Epithelial cell of proximal tubule (primary cell): Measurements from ENCODE around the gene PRR36. TPM values are rescaled to one million over a fixed set of nuclear protein-coding genes. Genes with fewer than 3 reads are reported as not detected.
"Not testable (repeated sequence)": the region's sequence is repeated elsewhere in the genome, so short reads cannot be mapped to it uniquely, and the experiment has no call there.

Experiments used
- DNase-seq: peaks from one replicate; pipeline ENCODE4 v3.0.0-alpha.2; 2011; ENCODE audit warnings: low read depth
- H3K4me3 ChIP-seq: 2 replicates; pipeline ENCODE4 v1.5.1; 2011; ENCODE audit warnings: low read depth, mild to moderate bottlenecking, low read length
- total RNA-seq: library from RNA; depleted of rRNA; stranded (reverse); fragments of >200 nt; gene quantifications from 2 replicates; pipeline ENCODE4 v1.2.3, GENCODE V29; 2015
- TF ChIP-seq, protein P1 (sequence below): conservative IDR thresholded peaks from 2 replicates; pipeline ENCODE4 v1.5.1; 2012; ENCODE audit warnings: low read depth, mild to moderate bottlenecking, low read length

PRR36 gene
- total RNA-seq, 1 donor from 2014 or later = 0.81 TPM

GRCh38 chr19:7895565-7895964, 21.4 kb upstream of the PRR36 start:
- no peak overlapping the region for H3K4me3 ChIP-seq
- TF ChIP-seq, protein P1, sequence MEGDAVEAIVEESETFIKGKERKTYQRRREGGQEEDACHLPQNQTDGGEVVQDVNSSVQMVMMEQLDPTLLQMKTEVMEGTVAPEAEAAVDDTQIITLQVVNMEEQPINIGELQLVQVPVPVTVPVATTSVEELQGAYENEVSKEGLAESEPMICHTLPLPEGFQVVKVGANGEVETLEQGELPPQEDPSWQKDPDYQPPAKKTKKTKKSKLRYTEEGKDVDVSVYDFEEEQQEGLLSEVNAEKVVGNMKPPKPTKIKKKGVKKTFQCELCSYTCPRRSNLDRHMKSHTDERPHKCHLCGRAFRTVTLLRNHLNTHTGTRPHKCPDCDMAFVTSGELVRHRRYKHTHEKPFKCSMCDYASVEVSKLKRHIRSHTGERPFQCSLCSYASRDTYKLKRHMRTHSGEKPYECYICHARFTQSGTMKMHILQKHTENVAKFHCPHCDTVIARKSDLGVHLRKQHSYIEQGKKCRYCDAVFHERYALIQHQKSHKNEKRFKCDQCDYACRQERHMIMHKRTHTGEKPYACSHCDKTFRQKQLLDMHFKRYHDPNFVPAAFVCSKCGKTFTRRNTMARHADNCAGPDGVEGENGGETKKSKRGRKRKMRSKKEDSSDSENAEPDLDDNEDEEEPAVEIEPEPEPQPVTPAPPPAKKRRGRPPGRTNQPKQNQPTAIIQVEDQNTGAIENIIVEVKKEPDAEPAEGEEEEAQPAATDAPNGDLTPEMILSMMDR = no peak
- no peak for DNase-seq

DNA sequence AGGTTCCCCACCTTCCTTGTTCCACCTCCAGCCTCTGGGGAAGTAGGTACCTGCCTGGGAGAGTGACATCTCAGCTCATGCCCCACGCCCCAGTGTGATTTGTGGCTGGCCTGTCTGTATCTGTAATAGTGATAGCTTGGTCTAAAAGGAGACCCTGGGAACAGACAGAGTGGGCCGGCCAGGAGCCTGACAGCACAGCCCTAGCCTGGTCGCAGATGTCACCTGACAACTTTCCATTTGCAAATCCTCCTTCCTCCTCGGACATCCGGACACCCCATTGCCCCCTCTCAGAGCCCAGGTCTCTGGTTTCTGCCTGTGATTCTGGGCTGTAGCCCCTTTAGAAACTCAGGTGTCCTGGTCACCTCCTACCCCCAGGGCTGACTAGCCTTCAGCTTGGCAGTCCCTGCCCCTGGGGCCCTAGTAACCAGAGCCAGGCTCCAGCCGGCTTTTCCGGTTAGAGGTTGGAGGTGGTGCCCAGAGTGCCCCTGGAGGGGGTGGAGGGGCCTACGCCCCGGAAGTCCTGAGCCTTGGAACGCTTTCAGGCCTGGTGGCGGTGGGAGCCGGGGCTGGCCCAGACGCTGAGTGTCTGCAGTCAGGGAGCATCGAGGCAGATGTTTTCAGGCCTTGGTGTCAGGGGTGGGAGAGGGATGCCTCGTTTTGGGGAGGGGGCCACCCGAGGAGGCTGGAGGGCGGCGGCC, 20.6 kb upstream of the PRR36 start:
- H3K4me3 ChIP-seq = no peak overlapping the region
- TF ChIP-seq, protein P1 = no peak
- DNase-seq = no peak

- H3K4me3 ChIP-seq = not testable (repeated sequence)
These were observed 19.3 kb upstream of the PRR36 start for GRCh38 chr19:7893362-7894101.

GRCh38 chr19:7888826-7889217, 14.6 kb upstream of the PRR36 start:
- no peak for DNase-seq
- TF ChIP-seq, protein P1 = no peak
- H3K4me3 ChIP-seq = peak overlapping the region; percentile 84

More at GRCh38 chr19:7893362-7894101, 19.3 kb upstream of the PRR36 start:
- not testable (repeated sequence) for DNase-seq

DNA sequence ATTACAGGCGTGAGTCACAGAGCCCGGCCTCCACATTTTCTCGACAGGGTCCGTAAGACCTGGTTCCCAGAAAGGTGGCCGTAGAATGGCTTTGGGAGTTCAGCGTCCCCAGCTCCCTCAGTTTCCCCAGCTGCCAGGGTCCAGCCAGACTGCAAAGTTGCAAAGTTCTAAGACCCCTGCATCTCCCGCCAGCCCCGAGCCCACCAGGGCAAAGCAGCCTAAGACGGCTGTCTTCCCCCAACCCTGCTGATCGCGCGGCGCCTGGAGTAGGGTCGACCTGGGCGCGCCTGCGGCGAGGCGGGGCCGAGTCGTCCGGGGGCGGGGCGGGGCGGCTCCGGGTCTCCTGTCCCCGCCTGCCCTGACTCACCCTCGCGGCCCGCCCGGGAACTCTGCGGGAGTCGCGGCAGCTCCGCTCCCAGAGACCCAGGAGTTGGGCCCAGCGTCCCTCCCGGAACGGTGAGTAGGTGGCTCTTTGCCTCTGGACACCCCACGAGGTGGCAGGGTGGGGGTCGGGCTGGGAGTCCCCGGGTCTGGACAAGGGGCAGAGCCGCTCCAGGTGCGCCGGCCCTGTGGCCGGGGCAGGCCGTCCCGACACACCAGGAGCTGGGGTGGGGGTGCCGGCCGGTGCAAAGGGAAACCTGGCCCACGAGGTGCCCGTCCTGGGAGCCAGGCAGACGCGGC, 14.1 kb upstream of the PRR36 start, which contains the start of gene LRRC8E:
TSS of gene LRRC8E (plus strand) at position 366 of the 681 bp plus-strand sequence. CDS start 7,094 bp downstream, outside the sequence.
- TF ChIP-seq, protein P1 = no peak
- DNase-seq = no peak
- H3K4me3 ChIP-seq = peak within 1 kb of the TSS; percentile 84

DNA sequence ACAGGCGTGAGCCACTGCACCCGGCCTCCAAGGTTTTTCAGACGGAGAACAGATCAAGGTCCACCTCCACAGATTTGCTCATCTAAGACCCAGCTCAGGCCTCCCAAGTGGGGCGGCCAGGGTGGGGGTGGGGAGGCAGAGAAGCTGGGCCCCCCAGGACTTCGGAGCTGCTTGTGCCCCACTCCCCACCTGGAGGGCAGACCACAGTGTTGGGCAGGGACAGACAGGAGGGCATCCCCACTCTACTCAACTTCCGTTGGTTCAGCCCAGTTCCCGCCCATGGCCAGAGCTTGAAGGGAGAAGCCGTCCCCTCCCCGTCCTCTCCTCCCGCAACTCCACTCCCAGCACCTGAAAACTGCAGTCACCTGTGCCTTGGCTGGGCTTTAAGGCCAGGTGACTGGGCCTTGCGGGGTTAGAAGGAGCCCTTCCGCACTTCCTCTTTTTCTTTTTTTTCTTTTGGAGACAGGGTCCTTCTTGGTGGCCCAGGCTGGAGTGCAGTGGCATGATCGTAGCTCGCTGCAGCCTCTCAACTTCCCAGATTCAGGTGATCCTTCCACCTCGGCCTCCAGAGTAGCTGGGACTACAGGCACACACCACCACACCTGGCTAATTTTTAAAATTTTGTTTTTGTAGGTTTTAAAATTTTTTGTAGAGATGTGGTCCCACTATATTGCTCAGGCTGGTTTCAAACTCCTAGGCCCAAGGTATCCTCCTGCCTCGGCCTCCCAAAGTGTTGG, 13.4 kb upstream of the PRR36 start:
- TF ChIP-seq, protein P1 = no peak
- H3K4me3 ChIP-seq = peak overlapping the region; percentile 84

DNA sequence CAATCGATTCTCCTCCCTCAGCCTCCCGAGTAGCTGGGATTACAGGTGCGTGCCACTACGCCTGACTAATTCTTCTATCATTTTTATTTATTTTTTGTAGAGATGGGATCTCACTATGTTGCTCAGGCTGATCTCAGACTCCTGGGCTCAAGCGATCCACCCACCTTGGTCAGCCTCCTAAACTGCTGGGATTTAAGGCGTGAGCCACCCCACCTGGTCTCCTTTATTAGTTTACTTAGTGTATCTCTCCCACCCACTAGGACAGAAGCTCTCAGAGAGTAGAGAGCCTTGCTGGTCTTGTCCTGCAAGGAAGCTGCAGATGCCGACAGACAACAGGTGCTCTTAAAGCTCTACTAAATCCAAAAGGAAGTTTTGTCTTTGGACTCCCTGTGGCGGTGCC, 11.6 kb upstream of the PRR36 start:
- no peak for DNase-seq
- TF ChIP-seq, protein P1 = no peak
- no peak overlapping the region for H3K4me3 ChIP-seq

More for the DNA sequence above, 13.4 kb upstream of the PRR36 start:
- DNase-seq = no peak
